Measurements from ENCODE around the gene TNFRSF4. TPM values are rescaled to one million over a fixed set of nuclear protein-coding genes. Genes with fewer than 3 reads are reported as not detected.

Gene TNFRSF4
- total and polyA plus RNA-seq, 9 of the 15 experiments (the other 6 are each of a cell fraction or from before 2014, with no cell fraction given): 0.07 to 0.44 (median 0.19) TPM; not detected in 5

GRCh38 chr1:1216770-1217620 lies 3.0 kb upstream of the TNFRSF4 start:
- Histone ChIP-seq H3K4me1 (replicated peaks in 1 of 2; ENCODE audit: control insufficient read depth in 2 of 2, insufficient read depth in 2 of 2, low read length in 2 of 2) (peaks cover 0 to 72% of the 10 kb centered on the region in 2 experiments; a peak in 2 of 5 replicates), H3K79me2 (ENCODE audit: control insufficient read depth, insufficient read depth, low read length) (no peaks in the 10 kb centered on the region), H3K27ac (ENCODE audit: extremely low read depth, low read depth, low read length) (no peak overlapping the region), H3K9me3 (replicated peaks; ENCODE audit: control insufficient read depth, insufficient read depth, low read depth, low read length) (no peaks in the 10 kb centered on the region), H3K36me3 (ENCODE audit: control insufficient read depth, insufficient read depth, low read length) (peaks cover 64% of the 10 kb centered on the region; the same call in 2 of the 3 replicates), H3K9me1 (ENCODE audit: control insufficient read depth, insufficient read depth, low read length) (no peaks in the 10 kb centered on the region), H3K27me3 (ENCODE audit: control insufficient read depth in 2 of 2, insufficient read depth in 2 of 2, low read length in 2 of 2) (no peaks in the 10 kb centered on the region), H4K20me1 (replicated peaks; ENCODE audit: control insufficient read depth, insufficient read depth, low read length) (no peaks in the 10 kb centered on the region; the same call in 1 of the 2 replicates), H3K4me2 (ENCODE audit: insufficient read depth, low read length) (no peak overlapping the region), H3K9ac (ENCODE audit: insufficient read depth in 1 of 2, low read depth in 2 of 2, low read length in 2 of 2) (no peak overlapping the region), H3K4me3 (no peak overlapping the region), H2AFZ (ENCODE audit: low read depth, low read length) (no peak overlapping the region)
- peak in 1 of 4 experiments; percentile 37 for DNase-seq (ENCODE audit: extremely low read depth in 1 of 4, low spot score in 3 of 4)
- ChIA-PET CTCF (ENCODE audit: low intra/inter-chr PET ratio) (no interaction called here), POLR2A (interaction anchor here (0.6 to 2.4 kb wide), 4 partner anchors 9 to 302 kb away, joined by 3 to 12 read pairs (median 6); partner anchors contain the start of genes B3GALT6 and SDF4)
- peak; percentile 13 for TF ChIP-seq RBM22 (IDR thresholded peaks at IDR 0.05; ENCODE audit: low read depth, low read length, poor library complexity, severe bottlenecking)
- TF ChIP-seq ATF4 (CRISPR knock-in tag; IDR thresholded peaks at IDR 0.05): no peak
- no peak for TF ChIP-seq SMAD3 (CRISPR knock-in tag; conservative IDR thresholded peaks at IDR 0.05)
- no peak for TF ChIP-seq CHCHD3 (CRISPR knock-in tag; IDR thresholded peaks at IDR 0.05)
- TF ChIP-seq HMGN3 (IDR thresholded peaks at IDR 0.05; ENCODE audit: borderline replicate concordance, extremely low read depth, insufficient read length, low read depth, low read length): peak; percentile 18
- TF ChIP-seq POLR2G (IDR thresholded peaks at IDR 0.05; ENCODE audit: low read depth, low read length): peak; percentile 41; the same call in 1 of the 2 replicates
- TF ChIP-seq CCNT2 (IDR thresholded peaks at IDR 0.05; ENCODE audit: borderline replicate concordance, extremely low read depth, insufficient read length, low read depth, low read length): no peak
- peak; percentile 79; the same call in 1 of the 2 replicates for TF ChIP-seq ZBTB33 (CRISPR knock-in tag; IDR thresholded peaks at IDR 0.05)
- no peak for TF ChIP-seq RFX5 (IDR thresholded peaks at IDR 0.05; ENCODE audit: low read depth, low read length)
- no peak for FAIRE-seq
- in situ Hi-C loops (cut with MboI): no loop called here
- 91% methylated on average over 40 of the region's 74 CpGs for WGBS (ENCODE audit: insufficient coverage, low coverage, missing lambda C conversion rate)
- intact Hi-C loops (cut with micrococcal nuclease): no loop called here
- BruUV-seq (replicated peaks): TSS peak; percentile 62
- no peak for ATAC-seq

Data from K562 (cell line).